ENCODE measurements around the gene F10.

DNA sequence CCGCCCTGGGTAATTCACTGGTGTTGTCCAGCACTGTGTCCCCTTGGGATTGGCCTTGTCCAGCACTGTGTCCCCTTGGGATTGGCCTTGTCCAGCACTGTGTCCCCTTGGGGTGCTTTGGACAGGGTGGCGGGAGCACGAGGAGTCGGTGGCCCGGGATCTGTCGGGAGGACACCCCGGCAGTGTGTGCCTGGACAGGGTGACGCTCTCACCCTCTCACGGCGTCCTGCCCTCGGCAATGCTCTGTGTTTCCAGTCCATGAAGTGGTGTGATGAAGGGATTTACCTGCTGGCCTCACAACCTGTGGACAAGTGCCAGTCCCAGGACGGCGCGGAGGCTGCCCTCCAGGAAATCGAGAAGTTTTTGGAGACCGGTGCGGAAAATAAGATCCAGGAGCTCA is 46.9 kb upstream of the F10 start:
- TF ChIP-seq, protein P1, sequence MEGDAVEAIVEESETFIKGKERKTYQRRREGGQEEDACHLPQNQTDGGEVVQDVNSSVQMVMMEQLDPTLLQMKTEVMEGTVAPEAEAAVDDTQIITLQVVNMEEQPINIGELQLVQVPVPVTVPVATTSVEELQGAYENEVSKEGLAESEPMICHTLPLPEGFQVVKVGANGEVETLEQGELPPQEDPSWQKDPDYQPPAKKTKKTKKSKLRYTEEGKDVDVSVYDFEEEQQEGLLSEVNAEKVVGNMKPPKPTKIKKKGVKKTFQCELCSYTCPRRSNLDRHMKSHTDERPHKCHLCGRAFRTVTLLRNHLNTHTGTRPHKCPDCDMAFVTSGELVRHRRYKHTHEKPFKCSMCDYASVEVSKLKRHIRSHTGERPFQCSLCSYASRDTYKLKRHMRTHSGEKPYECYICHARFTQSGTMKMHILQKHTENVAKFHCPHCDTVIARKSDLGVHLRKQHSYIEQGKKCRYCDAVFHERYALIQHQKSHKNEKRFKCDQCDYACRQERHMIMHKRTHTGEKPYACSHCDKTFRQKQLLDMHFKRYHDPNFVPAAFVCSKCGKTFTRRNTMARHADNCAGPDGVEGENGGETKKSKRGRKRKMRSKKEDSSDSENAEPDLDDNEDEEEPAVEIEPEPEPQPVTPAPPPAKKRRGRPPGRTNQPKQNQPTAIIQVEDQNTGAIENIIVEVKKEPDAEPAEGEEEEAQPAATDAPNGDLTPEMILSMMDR (IDR thresholded peaks at IDR 0.05): no peak
- no peak for TF ChIP-seq POLR2A (IDR thresholded peaks at IDR 0.05)

All from heart left ventricle (tissue), 13 donors.